Ovary (tissue), 3 donors: ENCODE measurements around the gene FBXW7.

Source experiments
- EP300 ChIP-seq: sonication (generic); formaldehyde crosslinking; IDR thresholded peaks from one replicate; pipeline ENCODE4 v1.6.1; 2017; ENCODE audit warnings: antibody characterized with exemption
- POLR2A ChIP-seq: fragments of 450-650 bp; IDR thresholded peaks from one replicate; pipeline ENCODE4 v1.6.1; 2017; ENCODE audit warnings: antibody characterized with exemption, mild to moderate bottlenecking, moderate library complexity
- TF ChIP-seq, protein P1 (sequence below), 3 donors: fragments of 450-650 bp in 2 of 3; fragments of 200-600 bp in 1 of 3; IDR thresholded peaks; one replicate each; pipeline versions ENCODE4 v1.5.1 to v1.8.0; 2016 to 2022; ENCODE audit warnings: antibody characterized with exemption in 3 of 3, mild to moderate bottlenecking in 1 of 3
- donor health status: DM: no; HTN: no; CAD: no.

DNA sequence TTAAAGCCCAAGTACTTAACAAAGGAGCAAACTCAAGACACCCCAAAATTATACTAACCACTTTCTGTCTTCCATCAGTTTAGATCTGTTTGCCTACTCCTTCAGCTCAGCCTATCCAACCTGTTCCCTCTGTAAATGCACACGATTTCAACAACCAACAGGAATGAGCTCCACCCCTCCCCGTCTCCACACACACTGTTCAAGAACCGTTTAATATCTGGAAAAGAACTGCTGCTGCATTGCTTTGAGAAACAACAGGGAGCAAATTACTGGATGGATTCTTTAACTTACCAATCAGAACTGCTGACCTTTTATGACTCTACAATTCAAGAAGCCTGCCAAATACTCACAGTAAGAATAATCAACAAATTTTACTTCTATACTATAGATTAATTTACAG is 87.0 kb downstream of the FBXW7 start:
- TF ChIP-seq POLR2A (no peak), EP300 (no peak)
- TF ChIP-seq, protein P1, sequence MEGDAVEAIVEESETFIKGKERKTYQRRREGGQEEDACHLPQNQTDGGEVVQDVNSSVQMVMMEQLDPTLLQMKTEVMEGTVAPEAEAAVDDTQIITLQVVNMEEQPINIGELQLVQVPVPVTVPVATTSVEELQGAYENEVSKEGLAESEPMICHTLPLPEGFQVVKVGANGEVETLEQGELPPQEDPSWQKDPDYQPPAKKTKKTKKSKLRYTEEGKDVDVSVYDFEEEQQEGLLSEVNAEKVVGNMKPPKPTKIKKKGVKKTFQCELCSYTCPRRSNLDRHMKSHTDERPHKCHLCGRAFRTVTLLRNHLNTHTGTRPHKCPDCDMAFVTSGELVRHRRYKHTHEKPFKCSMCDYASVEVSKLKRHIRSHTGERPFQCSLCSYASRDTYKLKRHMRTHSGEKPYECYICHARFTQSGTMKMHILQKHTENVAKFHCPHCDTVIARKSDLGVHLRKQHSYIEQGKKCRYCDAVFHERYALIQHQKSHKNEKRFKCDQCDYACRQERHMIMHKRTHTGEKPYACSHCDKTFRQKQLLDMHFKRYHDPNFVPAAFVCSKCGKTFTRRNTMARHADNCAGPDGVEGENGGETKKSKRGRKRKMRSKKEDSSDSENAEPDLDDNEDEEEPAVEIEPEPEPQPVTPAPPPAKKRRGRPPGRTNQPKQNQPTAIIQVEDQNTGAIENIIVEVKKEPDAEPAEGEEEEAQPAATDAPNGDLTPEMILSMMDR (IDR thresholded peaks at IDR 0.05): no peak
